ENCODE data around the gene ARHGEF7.
A peak's percentile ranks its signal among the peaks of the same experiment; 100 is the strongest.

The ARHGEF7 gene

GRCh38 chr13:111270765-111271698 lies 155.9 kb downstream of the ARHGEF7 start:
- no peak overlapping the region for H3K4me3 ChIP-seq (ENCODE audit: control insufficient read depth, low read depth, low read length)
- TF ChIP-seq CTCF (conservative IDR thresholded peaks at IDR 0.05; ENCODE audit: control insufficient read depth, insufficient read depth, low read depth, low read length): no peak
- peak; percentile 69 for DNase-seq (ENCODE audit: low read depth)

GRCh38 chr13:111272117-111272516 lies 157.0 kb downstream of the ARHGEF7 start:
- no peak overlapping the region for H3K4me3 ChIP-seq (ENCODE audit: control insufficient read depth, low read depth, low read length)
- no peak for DNase-seq (ENCODE audit: low read depth)
- TF ChIP-seq CTCF (conservative IDR thresholded peaks at IDR 0.05; ENCODE audit: control insufficient read depth, insufficient read depth, low read depth, low read length): no peak

GRCh38 chr13:111275382-111275781 lies 160.3 kb downstream of the ARHGEF7 start:
- TF ChIP-seq CTCF (conservative IDR thresholded peaks at IDR 0.05; ENCODE audit: control insufficient read depth, insufficient read depth, low read depth, low read length): no peak

GRCh38 chr13:111275995-111276618 lies 161.0 kb downstream of the ARHGEF7 start:
- no peak overlapping the region for H3K4me3 ChIP-seq (ENCODE audit: control insufficient read depth, low read depth, low read length)
- DNase-seq (ENCODE audit: low read depth): no peak
- no peak for TF ChIP-seq CTCF (conservative IDR thresholded peaks at IDR 0.05; ENCODE audit: control insufficient read depth, insufficient read depth, low read depth, low read length)

More at GRCh38 chr13:111275382-111275781, 160.3 kb downstream of the ARHGEF7 start:
- DNase-seq (ENCODE audit: low read depth): no peak
- H3K4me3 ChIP-seq (ENCODE audit: control insufficient read depth, low read depth, low read length): no peak overlapping the region

GRCh38 chr13:111278258-111278657 lies 163.1 kb downstream of the ARHGEF7 start:
- DNase-seq (ENCODE audit: low read depth): no peak
- H3K4me3 ChIP-seq (ENCODE audit: control insufficient read depth, low read depth, low read length): no peak overlapping the region
- TF ChIP-seq CTCF (conservative IDR thresholded peaks at IDR 0.05; ENCODE audit: control insufficient read depth, insufficient read depth, low read depth, low read length): no peak

- no peak for TF ChIP-seq CTCF (conservative IDR thresholded peaks at IDR 0.05; ENCODE audit: control insufficient read depth, insufficient read depth, low read depth, low read length)
- H3K4me3 ChIP-seq (ENCODE audit: control insufficient read depth, low read depth, low read length): no peak overlapping the region
- no peak for DNase-seq (ENCODE audit: low read depth)
Measured at GRCh38 chr13:111278743-111279652, 163.9 kb downstream of the ARHGEF7 start.
